Fibroblast of lung (primary cell): ENCODE data around the gene GLIPR2.

Experiments used
- CTCF ChIP-seq, 2 donors: IDR thresholded peaks in 1 of 2; conservative IDR thresholded peaks in 1 of 2; 1 replicate in 1 of 2; 2 replicates in 1 of 2; pipeline ENCODE4 v1.5.1; 2011 to 2012; ENCODE audit warnings: low read length in 2 of 2, control low read depth in 1 of 2, inconsistent platforms in 1 of 2, low read depth in 1 of 2, mild to moderate bottlenecking in 1 of 2
- EZH2 ChIP-seq: IDR thresholded peaks from 2 replicates; pipeline ENCODE4 v1.5.1; 2012; ENCODE audit warnings: low read length, control low read depth, mild to moderate bottlenecking; ENCODE audit errors: missing control alignments

- no peak for TF ChIP-seq EZH2
- TF ChIP-seq CTCF (conservative IDR thresholded peaks at IDR 0.05 in 1 of 2, IDR thresholded peaks at IDR 0.05 in 1 of 2; ENCODE audit: low read depth in 1 of 2, low read length in 2 of 2) = no peak
These were observed 9.4 kb downstream of the GLIPR2 start for GRCh38 chr9:36145970-36146369.
